Medulla oblongata (tissue), 1 donor: ENCODE data around the gene ESYT1.
"Not testable (repeated sequence)": the region's sequence is repeated elsewhere in the genome, so short reads cannot be mapped to it uniquely, and the experiment has no call there.

Source experiments
- DNase-seq: peaks from one replicate; pipeline ENCODE4 v3.0.0-alpha.2; 2015; ENCODE audit errors: extremely low spot score

Gene ESYT1

GRCh38 chr12:56103066-56103711, 24.9 kb upstream of the ESYT1 start:
- no peak for DNase-seq

DNA sequence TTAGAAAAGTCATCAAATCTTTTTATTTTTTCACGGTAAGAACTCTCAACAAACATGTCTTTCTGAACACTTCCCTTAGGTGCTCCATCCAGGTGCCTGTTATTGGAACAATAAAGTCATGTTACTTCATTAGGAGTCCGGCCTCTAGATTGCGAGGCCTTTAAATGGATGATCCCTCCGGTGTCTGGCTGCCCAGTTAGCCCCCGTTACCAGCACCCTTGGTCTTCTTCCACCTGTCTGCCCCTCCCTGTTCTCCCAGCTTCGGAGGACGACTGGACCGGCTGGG, 24.3 kb upstream of the ESYT1 start:
- DNase-seq, result peak; percentile 29

GRCh38 chr12:56104109-56104814, 23.8 kb upstream of the ESYT1 start, which contains the start of gene PA2G4:
TSS of gene PA2G4 (plus strand) at chr12:56104559. CDS start at chr12:56104738, 179 bp downstream.
- peak; percentile 99 for DNase-seq

DNA sequence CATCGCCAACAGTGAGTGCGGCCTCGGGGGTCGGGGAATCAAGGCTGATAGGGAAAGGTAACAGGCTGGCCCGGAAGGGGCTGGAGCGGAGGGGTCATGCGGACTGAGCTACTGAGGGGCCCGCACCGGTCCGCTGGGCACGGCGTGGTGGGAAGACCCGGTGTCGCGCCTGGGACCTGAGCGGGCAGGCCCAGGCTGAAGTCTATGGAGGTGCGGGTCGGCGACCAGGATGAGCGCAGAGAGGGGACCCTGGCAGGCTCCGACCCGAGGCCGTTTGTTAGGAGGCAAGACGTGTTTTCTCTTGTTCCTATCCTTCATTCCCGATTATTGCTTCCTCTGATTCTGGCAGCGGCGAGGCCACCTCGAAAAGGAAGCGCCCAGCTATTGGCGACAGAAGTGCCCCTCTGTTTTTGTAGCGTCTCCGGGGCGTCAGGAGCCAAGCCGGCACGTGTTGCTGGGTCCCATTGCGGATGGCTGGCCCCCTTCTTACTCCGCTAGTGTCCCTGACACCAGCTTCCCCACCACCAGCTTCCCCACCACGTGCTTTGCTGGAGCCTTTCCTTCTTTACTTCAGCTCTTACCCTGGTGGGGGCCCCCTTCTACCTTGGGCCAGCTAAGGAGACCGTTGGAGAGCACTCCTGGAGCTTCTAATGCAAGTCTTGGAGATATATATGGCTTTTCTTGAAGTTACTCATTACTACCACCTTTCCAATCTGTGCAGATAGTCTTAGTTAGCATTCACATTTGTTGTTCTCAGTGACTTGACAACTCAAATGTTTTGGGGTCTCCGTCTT, 23.1 kb upstream of the ESYT1 start:
- no peak for DNase-seq

GRCh38 chr12:56105609-56105902, 22.5 kb upstream of the ESYT1 start:
- no peak for DNase-seq

DNA sequence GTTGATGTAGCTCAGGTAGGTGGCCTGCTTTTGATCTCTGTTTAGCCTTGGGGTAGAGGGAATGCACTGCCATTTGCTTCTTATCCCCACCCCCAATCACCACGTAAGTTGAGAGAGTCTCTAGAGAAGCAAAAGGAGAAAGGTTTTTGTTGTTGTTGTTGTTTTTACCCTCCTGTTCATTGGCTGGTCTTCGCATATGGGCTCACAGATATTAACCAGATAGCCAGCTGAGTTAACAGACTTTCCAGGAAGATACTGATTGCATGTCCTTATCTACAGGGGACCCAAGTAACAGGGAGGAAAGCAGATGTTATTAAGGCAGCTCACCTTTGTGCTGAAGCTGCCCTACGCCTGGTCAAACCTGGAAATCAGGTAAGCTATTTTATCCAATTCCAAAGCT, 20.8 kb upstream of the ESYT1 start:
- DNase-seq, result no peak

DNA sequence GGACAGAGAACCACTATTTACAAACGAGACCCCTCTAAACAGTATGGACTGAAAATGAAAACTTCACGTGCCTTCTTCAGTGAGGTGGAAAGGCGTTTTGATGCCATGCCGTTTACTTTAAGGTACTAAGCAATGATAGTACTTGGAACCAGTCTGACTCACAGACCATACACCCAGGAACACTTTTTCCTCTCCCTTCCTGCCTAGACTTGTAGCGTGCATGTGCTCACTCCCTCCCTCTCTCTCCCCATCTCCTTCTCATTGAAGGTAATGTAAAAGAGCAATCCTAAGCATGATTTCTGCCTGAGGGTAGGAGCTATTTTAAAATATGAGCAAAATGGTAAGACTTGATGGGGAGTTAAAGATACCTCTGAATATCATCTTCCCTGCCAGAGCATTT, 17.5 kb upstream of the ESYT1 start:
- DNase-seq, result no peak

- no peak for DNase-seq
Observed at GRCh38 chr12:56114084-56114483, 14.0 kb upstream of the ESYT1 start.

DNA sequence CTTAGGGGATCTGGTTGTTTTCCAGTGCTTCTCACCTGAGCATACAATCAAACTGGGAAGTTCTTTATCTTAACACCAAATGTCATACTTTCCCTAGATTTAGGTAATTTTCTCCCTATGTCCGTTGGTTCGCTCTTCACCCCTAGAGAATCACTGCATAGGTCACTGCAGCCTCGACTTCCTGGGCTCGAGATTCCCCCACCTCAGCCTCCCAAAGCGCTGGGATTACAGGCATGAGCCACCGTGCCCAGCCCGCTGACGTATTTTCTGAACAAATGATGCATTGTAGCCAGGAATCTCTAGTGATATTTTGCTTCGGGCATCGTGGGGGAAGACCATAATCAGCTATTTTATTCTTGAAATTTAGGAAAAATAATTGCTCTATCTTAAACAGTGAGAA, 12.7 kb upstream of the ESYT1 start:
- DNase-seq, result peak; percentile 28

GRCh38 chr12:56116267-56117081, 11.6 kb upstream of the ESYT1 start, which contains the start of gene RPL41:
TSS of gene RPL41 (plus strand) at chr12:56116633.
- peak; percentile 98 for DNase-seq

DNA sequence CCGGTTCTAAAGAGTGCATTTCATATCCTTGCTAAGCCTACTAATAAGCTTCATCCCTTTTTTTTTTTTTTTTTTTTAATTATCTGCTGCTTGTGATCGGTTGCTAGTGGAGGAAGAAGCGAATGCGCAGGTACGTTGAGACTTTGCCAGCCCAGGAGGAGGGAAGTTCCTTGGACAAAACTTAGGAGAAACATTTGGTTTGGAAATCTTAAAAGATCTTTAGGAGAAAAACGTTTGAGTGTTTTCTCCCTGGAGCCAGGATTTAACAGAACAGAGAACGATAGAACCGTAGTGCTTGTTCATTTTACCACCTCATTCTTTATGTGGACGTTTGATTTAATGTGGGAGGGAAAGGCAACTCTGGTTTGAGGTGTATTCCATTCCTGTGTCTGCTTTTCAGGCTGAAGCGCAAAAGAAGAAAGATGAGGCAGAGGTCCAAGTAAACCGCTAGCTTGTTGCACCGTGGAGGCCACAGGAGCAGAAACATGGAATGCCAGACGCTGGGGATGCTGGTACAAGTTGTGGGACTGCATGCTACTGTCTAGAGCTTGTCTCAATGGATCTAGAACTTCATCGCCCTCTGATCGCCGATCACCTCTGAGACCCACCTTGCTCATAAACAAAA, 10.9 kb upstream of the ESYT1 start:
- not testable (repeated sequence) for DNase-seq

DNA sequence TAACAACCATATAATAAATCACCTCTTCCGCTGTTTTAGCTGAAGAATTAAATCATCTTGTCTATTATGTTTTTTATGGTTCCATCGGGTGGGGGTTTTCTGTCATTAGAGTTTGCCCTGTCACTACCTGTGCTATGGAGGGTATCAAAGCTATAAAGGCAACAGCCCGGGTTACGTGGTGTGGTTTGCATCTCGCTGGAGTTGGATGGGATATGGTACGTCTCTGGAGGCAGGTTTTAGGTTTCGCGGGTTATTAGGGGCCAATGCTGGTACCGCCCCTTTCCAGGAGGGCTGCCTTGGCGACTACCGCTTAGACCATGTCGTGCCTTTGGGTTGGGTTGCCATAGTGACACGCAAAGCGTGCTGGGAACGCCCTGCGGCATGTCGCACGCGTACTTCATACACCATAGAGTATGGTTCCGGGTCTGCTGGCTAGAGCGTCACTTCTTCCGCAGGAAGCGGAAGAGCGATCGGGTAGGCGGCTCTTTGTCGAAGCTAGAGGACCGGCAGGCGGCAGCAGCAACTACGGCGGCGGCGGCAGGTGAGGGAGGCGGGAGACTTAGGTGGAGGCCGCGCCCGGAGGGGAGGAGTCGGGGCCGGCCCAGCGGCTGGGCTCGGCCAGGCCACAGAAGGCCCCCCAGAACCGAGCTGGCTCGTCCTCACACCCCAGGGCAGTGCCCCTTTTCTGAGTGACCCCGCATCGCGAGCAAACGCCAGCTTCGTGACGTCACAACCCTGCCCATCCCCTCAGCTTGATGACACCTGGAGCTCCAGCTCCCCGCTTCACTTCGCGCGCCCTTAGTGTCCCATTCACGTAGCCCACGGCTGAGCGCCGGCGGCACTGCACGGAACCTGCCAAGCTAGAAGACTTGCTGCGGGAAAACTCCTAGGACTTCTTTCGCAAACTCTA, 10.0 kb upstream of the ESYT1 start, which contains the start of gene ZC3H10:
Gene ZC3H10, plus strand, starts transcription at position 489 of the 910 bp plus-strand sequence. CDS start 2,297 bp downstream, outside the sequence.
- peak; percentile 99 for DNase-seq

- DNase-seq, result no peak
Observed at GRCh38 chr12:56118688-56119357, 9.2 kb upstream of the ESYT1 start.

- peak; percentile 91 for DNase-seq
Observed at GRCh38 chr12:56119361-56119796, 8.7 kb upstream of the ESYT1 start.

DNA sequence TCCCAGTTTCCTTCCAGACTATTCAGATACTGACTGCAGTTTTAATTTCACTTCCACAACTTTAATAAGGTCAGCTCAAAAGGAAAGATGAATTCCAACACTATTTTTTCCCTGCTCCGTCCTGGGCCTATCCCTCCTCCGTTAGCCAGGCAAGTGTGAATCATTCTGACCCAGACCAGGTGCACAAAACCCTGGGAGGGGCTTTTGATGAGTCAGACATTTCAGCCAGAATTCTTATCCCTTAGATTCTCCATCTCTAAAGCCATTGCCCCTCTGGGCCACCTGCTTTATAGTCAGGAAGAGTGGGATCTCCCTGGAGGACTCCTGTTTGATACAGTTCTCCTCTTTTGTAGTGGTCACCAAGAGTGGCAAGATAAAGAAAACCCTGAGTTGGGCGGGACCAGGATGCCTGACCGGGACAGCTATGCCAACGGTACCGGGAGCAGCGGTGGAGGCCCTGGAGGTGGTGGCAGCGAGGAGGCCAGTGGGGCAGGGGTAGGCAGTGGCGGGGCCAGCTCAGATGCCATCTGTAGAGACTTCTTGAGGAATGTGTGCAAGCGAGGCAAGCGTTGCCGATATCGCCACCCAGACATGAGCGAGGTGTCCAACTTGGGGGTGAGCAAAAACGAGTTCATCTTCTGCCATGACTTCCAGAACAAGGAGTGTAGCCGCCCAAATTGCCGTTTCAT, 7.8 kb upstream of the ESYT1 start:
- no peak for DNase-seq

DNA sequence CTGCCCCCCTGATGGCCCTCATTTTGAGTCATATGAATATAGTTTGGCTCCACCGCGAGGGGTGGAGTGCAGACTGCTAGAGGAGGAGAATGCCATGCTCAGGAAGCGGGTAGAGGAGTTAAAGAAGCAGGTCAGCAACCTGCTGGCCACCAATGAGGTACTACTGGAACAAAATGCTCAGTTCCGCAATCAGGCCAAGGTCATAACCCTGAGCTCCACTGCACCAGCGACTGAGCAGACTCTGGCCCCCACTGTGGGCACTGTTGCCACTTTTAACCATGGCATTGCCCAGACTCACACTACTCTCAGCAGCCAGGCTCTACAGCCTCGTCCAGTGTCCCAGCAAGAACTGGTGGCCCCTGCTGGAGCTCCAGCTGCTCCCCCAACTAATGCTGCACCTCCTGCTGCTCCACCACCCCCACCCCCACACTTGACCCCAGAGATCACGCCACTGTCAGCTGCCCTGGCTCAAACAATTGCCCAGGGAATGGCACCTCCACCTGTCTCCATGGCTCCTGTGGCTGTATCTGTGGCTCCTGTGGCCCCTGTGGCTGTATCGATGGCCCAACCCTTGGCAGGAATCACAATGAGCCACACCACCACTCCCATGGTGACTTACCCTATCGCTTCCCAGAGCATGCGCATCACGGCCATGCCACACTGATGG, 6.7 kb upstream of the ESYT1 start:
- DNase-seq, result no peak

GRCh38 chr12:56122637-56123036, 5.4 kb upstream of the ESYT1 start:
- no peak for DNase-seq

DNA sequence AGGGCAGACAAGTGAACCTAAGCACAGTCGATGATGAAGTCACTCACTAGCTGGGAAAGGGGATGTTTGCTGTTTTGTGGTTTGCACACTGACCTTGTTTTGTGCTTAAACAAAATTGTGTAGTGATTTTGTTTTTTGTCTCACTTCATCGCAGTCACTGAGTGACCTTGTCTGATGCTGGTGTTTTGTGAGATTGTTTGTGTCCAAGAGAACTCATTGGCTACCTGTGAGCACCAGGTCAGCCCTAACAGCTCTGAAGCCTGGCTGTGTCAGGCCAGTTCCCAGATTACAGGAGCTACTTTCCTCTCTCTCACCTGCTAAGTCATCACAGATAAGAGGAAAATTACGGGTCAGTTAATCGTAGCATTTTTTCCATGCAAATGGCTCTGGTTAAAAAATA, 3.9 kb upstream of the ESYT1 start:
- DNase-seq, result no peak
